Activated naive CD8-positive, alpha-beta T cell treated with anti-CD3 and anti-CD28 coated beads, Interleukin-2, amount 50 U/mL, for 24 hours (primary cell): Measurements from ENCODE around the gene PIP5K1B.

Experiments used
- ATAC-seq: fragments of 150-1000 bp; cut with Tn5 transposase; one replicate; pipeline ENCODE4 v1.10.0; 2021
- DNase-seq: peaks from one replicate; pipeline ENCODE4 v3.0.0; 2021
- H3K27ac Mint-ChIP-seq: one replicate; pipeline ENCODE4 v1.8.0; 2021; ENCODE audit warnings: mild to moderate bottlenecking, mixed read lengths
- H3K27me3 Mint-ChIP-seq: one replicate; pipeline ENCODE4 v1.8.0; 2021; ENCODE audit warnings: mixed read lengths
- H3K36me3 Mint-ChIP-seq: one replicate; pipeline ENCODE4 v1.8.0; 2021; ENCODE audit warnings: low read depth, mixed read lengths
- H3K4me1 Mint-ChIP-seq: one replicate; pipeline ENCODE4 v1.8.0; 2021; ENCODE audit warnings: mixed read lengths
- H3K4me3 Mint-ChIP-seq: one replicate; pipeline ENCODE4 v1.8.0; 2021; ENCODE audit warnings: mild to moderate bottlenecking, moderate library complexity, mixed read lengths
- H3K9me3 Mint-ChIP-seq: one replicate; pipeline ENCODE4 v1.8.0; 2021; ENCODE audit warnings: mixed read lengths

The PIP5K1B gene

GRCh38 chr9:68991457-68991856, 286.4 kb downstream of the PIP5K1B start:
- Mint-ChIP-seq H3K36me3 (no peaks in the 10 kb centered on the region), H3K4me1 (peaks cover 9% of the 10 kb centered on the region), H3K4me3 (no peak overlapping the region), H3K9me3 (no peaks in the 10 kb centered on the region), H3K27ac (no peak overlapping the region), H3K27me3 (no peaks in the 10 kb centered on the region)
- DNase-seq (no peak), ATAC-seq (no peak)

GRCh38 chr9:68995776-68996175, 290.7 kb downstream of the PIP5K1B start:
- no peak overlapping the region for H3K27ac Mint-ChIP-seq
- ATAC-seq = no peak
- H3K9me3 Mint-ChIP-seq = no peaks in the 10 kb centered on the region
- no peaks in the 10 kb centered on the region for H3K27me3 Mint-ChIP-seq
- H3K4me1 Mint-ChIP-seq = peaks cover 22% of the 10 kb centered on the region
- no peak for DNase-seq
- no peaks in the 10 kb centered on the region for H3K36me3 Mint-ChIP-seq
- H3K4me3 Mint-ChIP-seq = no peak overlapping the region

GRCh38 chr9:68996462-68996861, 291.4 kb downstream of the PIP5K1B start:
- Mint-ChIP-seq H3K36me3 (no peaks in the 10 kb centered on the region), H3K27ac (peak overlapping the region; percentile 4), H3K4me1 (peaks cover 22% of the 10 kb centered on the region), H3K4me3 (peak overlapping the region; percentile 21), H3K9me3 (no peaks in the 10 kb centered on the region), H3K27me3 (no peaks in the 10 kb centered on the region)
- ATAC-seq (no peak), DNase-seq (no peak)

- ATAC-seq (no peak), DNase-seq (no peak)
- H3K27ac Mint-ChIP-seq = no peak overlapping the region
- H3K36me3 Mint-ChIP-seq = no peaks in the 10 kb centered on the region
- H3K27me3 Mint-ChIP-seq = no peaks in the 10 kb centered on the region
- H3K4me3 Mint-ChIP-seq = no peak overlapping the region
- no peaks in the 10 kb centered on the region for H3K9me3 Mint-ChIP-seq
- H3K4me1 Mint-ChIP-seq = peaks cover 22% of the 10 kb centered on the region
Measured at GRCh38 chr9:68997666-68998065, 292.6 kb downstream of the PIP5K1B start.

- Mint-ChIP-seq H3K27ac (no peak overlapping the region), H3K36me3 (no peaks in the 10 kb centered on the region)
- no peak for ATAC-seq
Measured at GRCh38 chr9:68998385-68998784, 293.3 kb downstream of the PIP5K1B start.

GRCh38 chr9:68998812-68999211, 293.8 kb downstream of the PIP5K1B start:
- H3K4me3 Mint-ChIP-seq = no peak overlapping the region
- DNase-seq = no peak
- no peak overlapping the region for H3K27ac Mint-ChIP-seq
- H3K36me3 Mint-ChIP-seq = no peaks in the 10 kb centered on the region
- H3K27me3 Mint-ChIP-seq = no peaks in the 10 kb centered on the region
- H3K9me3 Mint-ChIP-seq = no peaks in the 10 kb centered on the region
- H3K4me1 Mint-ChIP-seq = peaks cover 22% of the 10 kb centered on the region
- ATAC-seq = no peak

More at GRCh38 chr9:68998385-68998784, 293.3 kb downstream of the PIP5K1B start:
- H3K4me1 Mint-ChIP-seq = peaks cover 22% of the 10 kb centered on the region
- DNase-seq = no peak
- H3K4me3 Mint-ChIP-seq = no peak overlapping the region
- no peaks in the 10 kb centered on the region for H3K9me3 Mint-ChIP-seq
- H3K27me3 Mint-ChIP-seq = no peaks in the 10 kb centered on the region

GRCh38 chr9:68999393-69000105, 294.5 kb downstream of the PIP5K1B start:
- Mint-ChIP-seq H3K4me3 (no peak overlapping the region), H3K27me3 (no peaks in the 10 kb centered on the region), H3K27ac (no peak overlapping the region), H3K36me3 (no peaks in the 10 kb centered on the region), H3K4me1 (peaks cover 22% of the 10 kb centered on the region), H3K9me3 (no peaks in the 10 kb centered on the region)
- DNase-seq (peak; percentile 61), ATAC-seq (peak; percentile 93)

GRCh38 chr9:69001921-69002320, 296.9 kb downstream of the PIP5K1B start:
- H3K27me3 Mint-ChIP-seq = no peaks in the 10 kb centered on the region
- H3K4me3 Mint-ChIP-seq = no peak overlapping the region
- peaks cover 10% of the 10 kb centered on the region for H3K4me1 Mint-ChIP-seq
- no peaks in the 10 kb centered on the region for H3K36me3 Mint-ChIP-seq
- DNase-seq (no peak), ATAC-seq (no peak)
- no peaks in the 10 kb centered on the region for H3K9me3 Mint-ChIP-seq
- H3K27ac Mint-ChIP-seq = no peak overlapping the region

GRCh38 chr9:69003051-69003450, 298.0 kb downstream of the PIP5K1B start:
- H3K4me1 Mint-ChIP-seq = peaks cover 7% of the 10 kb centered on the region
- no peaks in the 10 kb centered on the region for H3K36me3 Mint-ChIP-seq
- no peak overlapping the region for H3K4me3 Mint-ChIP-seq
- no peaks in the 10 kb centered on the region for H3K27me3 Mint-ChIP-seq
- DNase-seq (no peak), ATAC-seq (no peak)
- no peaks in the 10 kb centered on the region for H3K9me3 Mint-ChIP-seq
- no peak overlapping the region for H3K27ac Mint-ChIP-seq

- Mint-ChIP-seq H3K27ac (no peak overlapping the region), H3K36me3 (no peaks in the 10 kb centered on the region), H3K4me3 (no peak overlapping the region), H3K27me3 (no peaks in the 10 kb centered on the region), H3K9me3 (no peaks in the 10 kb centered on the region), H3K4me1 (no peaks in the 10 kb centered on the region)
- ATAC-seq = no peak
- DNase-seq = no peak
Measured at GRCh38 chr9:69004836-69005235, 299.8 kb downstream of the PIP5K1B start.

- no peak overlapping the region for H3K27ac Mint-ChIP-seq
- H3K4me3 Mint-ChIP-seq = no peak overlapping the region
Measured at GRCh38 chr9:69009708-69010107, 304.7 kb downstream of the PIP5K1B start.

GRCh38 chr9:69012696-69013381, 307.8 kb downstream of the PIP5K1B start:
- Mint-ChIP-seq H3K4me1 (peaks cover 8% of the 10 kb centered on the region), H3K4me3 (no peak overlapping the region), H3K27me3 (peaks cover 14% of the 10 kb centered on the region), H3K9me3 (no peaks in the 10 kb centered on the region), H3K27ac (no peak overlapping the region), H3K36me3 (no peaks in the 10 kb centered on the region)
- ATAC-seq (no peak), DNase-seq (no peak)

More at GRCh38 chr9:69009708-69010107, 304.7 kb downstream of the PIP5K1B start:
- no peak for ATAC-seq
- Mint-ChIP-seq H3K4me1 (peaks cover 8% of the 10 kb centered on the region), H3K36me3 (no peaks in the 10 kb centered on the region), H3K27me3 (peaks cover 14% of the 10 kb centered on the region), H3K9me3 (no peaks in the 10 kb centered on the region)
- DNase-seq = no peak

- Mint-ChIP-seq H3K27me3 (peaks cover 14% of the 10 kb centered on the region), H3K27ac (no peak overlapping the region), H3K9me3 (no peaks in the 10 kb centered on the region), H3K4me1 (peaks cover 9% of the 10 kb centered on the region), H3K4me3 (no peak overlapping the region), H3K36me3 (no peaks in the 10 kb centered on the region)
- DNase-seq = no peak
- ATAC-seq = no peak
Measured at GRCh38 chr9:69013382-69013727, 308.3 kb downstream of the PIP5K1B start.

GRCh38 chr9:69014013-69014412, 309.0 kb downstream of the PIP5K1B start, which contains the start of gene PRKACG:
TSS of gene PRKACG (minus strand) at chr9:69014113. CDS start at chr9:69014092, 21 bp downstream.
- H3K4me3 Mint-ChIP-seq = no peak within 1 kb of the TSS
- no peak for DNase-seq
- no peak within 1 kb of the TSS for H3K27ac Mint-ChIP-seq
- peaks cover 14% of the 10 kb centered on the region for H3K27me3 Mint-ChIP-seq
- H3K9me3 Mint-ChIP-seq = no peaks in the 10 kb centered on the region
- no peaks in the 10 kb centered on the region for H3K36me3 Mint-ChIP-seq
- H3K4me1 Mint-ChIP-seq = peaks cover 15% of the 10 kb centered on the region
- no peak for ATAC-seq
